ENCODE results near the gene MSANTD2.

DNA sequence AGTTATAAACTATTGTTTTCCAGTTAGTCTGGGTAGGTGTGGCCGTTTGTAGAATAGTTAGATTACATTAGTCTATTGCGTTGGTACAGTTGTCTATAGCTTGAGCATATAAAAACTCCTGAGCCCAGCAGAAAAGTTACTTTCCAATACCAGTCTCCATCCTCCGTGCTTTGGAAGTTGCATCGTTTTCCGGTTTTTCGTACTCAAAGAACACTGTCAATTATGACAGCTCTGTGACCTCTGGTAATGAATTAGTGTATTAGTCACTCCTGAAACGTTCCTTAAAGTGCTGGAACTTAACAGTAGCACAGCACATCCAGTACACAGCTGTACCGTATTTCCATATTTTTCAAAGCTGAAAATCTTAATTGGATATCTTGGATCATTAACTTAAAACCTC lies 808 bp upstream of the MSANTD2 start:
- TF ChIP-seq, protein P1, sequence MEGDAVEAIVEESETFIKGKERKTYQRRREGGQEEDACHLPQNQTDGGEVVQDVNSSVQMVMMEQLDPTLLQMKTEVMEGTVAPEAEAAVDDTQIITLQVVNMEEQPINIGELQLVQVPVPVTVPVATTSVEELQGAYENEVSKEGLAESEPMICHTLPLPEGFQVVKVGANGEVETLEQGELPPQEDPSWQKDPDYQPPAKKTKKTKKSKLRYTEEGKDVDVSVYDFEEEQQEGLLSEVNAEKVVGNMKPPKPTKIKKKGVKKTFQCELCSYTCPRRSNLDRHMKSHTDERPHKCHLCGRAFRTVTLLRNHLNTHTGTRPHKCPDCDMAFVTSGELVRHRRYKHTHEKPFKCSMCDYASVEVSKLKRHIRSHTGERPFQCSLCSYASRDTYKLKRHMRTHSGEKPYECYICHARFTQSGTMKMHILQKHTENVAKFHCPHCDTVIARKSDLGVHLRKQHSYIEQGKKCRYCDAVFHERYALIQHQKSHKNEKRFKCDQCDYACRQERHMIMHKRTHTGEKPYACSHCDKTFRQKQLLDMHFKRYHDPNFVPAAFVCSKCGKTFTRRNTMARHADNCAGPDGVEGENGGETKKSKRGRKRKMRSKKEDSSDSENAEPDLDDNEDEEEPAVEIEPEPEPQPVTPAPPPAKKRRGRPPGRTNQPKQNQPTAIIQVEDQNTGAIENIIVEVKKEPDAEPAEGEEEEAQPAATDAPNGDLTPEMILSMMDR (conservative IDR thresholded peaks at IDR 0.05) = no peak
- TF ChIP-seq ZFX (IDR thresholded peaks at IDR 0.05) = no peak
